ENCODE measurements around the gene EXOC2.
"Not testable (repeated sequence)": the region's sequence is repeated elsewhere in the genome, so short reads cannot be mapped to it uniquely, and the experiment has no call there.

Gene EXOC2

GRCh38 chr6:635233-635632 is 57.7 kb downstream of the EXOC2 start:
- DNase-seq (ENCODE audit: low spot score): no peak

GRCh38 chr6:633611-634010 is 59.3 kb downstream of the EXOC2 start:
- no peak for DNase-seq (ENCODE audit: low spot score)

- no peak for DNase-seq (ENCODE audit: low spot score)
These were observed 64.2 kb downstream of the EXOC2 start for GRCh38 chr6:628766-629165.

- DNase-seq (ENCODE audit: low spot score): no peak
These were observed 66.7 kb downstream of the EXOC2 start for GRCh38 chr6:626236-626635.

GRCh38 chr6:624979-625378 is 68.0 kb downstream of the EXOC2 start:
- no peak for DNase-seq (ENCODE audit: low spot score)

GRCh38 chr6:622462-622861 is 70.5 kb downstream of the EXOC2 start:
- no peak for DNase-seq (ENCODE audit: low spot score)

- DNase-seq (ENCODE audit: low spot score): no peak
These were observed 71.0 kb downstream of the EXOC2 start for GRCh38 chr6:621931-622330.

GRCh38 chr6:620950-621349 is 72.0 kb downstream of the EXOC2 start:
- no peak for DNase-seq (ENCODE audit: low spot score)

- DNase-seq (ENCODE audit: low spot score): no peak
These were observed 72.8 kb downstream of the EXOC2 start for GRCh38 chr6:620166-620565.

- no peak for DNase-seq (ENCODE audit: low spot score)
These were observed 75.4 kb downstream of the EXOC2 start for GRCh38 chr6:617456-618100.

- DNase-seq (ENCODE audit: low spot score): no peak
These were observed 79.0 kb downstream of the EXOC2 start for GRCh38 chr6:613981-614380.

- no peak for DNase-seq (ENCODE audit: low spot score)
These were observed 81.0 kb downstream of the EXOC2 start for GRCh38 chr6:611928-612327.

- DNase-seq (ENCODE audit: low spot score): no peak
These were observed 82.1 kb downstream of the EXOC2 start for GRCh38 chr6:610882-611281.

GRCh38 chr6:609905-610304 is 83.0 kb downstream of the EXOC2 start:
- no peak for DNase-seq (ENCODE audit: low spot score)

GRCh38 chr6:606829-607379 is 86.0 kb downstream of the EXOC2 start:
- no peak for DNase-seq (ENCODE audit: low spot score)

GRCh38 chr6:605895-606294 is 87.0 kb downstream of the EXOC2 start:
- not testable (repeated sequence) for DNase-seq (ENCODE audit: low spot score)

- no peak for DNase-seq (ENCODE audit: low spot score)
These were observed 88.4 kb downstream of the EXOC2 start for GRCh38 chr6:604579-604978.

- DNase-seq (ENCODE audit: low spot score): no peak
These were observed 89.7 kb downstream of the EXOC2 start for GRCh38 chr6:603265-603664.

GRCh38 chr6:599576-600448 is 93.1 kb downstream of the EXOC2 start:
- DNase-seq (ENCODE audit: low spot score): no peak

GRCh38 chr6:593907-594212 is 99.1 kb downstream of the EXOC2 start:
- no peak for DNase-seq (ENCODE audit: low spot score)

GRCh38 chr6:593139-593906 is 99.6 kb downstream of the EXOC2 start:
- DNase-seq (ENCODE audit: low spot score): no peak

- DNase-seq (ENCODE audit: low spot score): no peak
These were observed 103.8 kb downstream of the EXOC2 start for GRCh38 chr6:589090-589489.

GRCh38 chr6:586553-586952 is 106.4 kb downstream of the EXOC2 start:
- no peak for DNase-seq (ENCODE audit: low spot score)
